Progenitor cell of endocrine pancreas (in vitro differentiated cells): ENCODE results near the gene MAD1L1. TPM values are rescaled to one million over a fixed set of nuclear protein-coding genes. Genes with fewer than 3 reads are reported as not detected.

ENCODE experiments used
- DNase-seq: peaks from one replicate; pipeline ENCODE4 v3.0.0; 2021; ENCODE audit warnings: low spot score; ENCODE audit not compliant: unreplicated experiment
- H3K27ac Mint-ChIP-seq: 2 replicates; pipeline ENCODE4 v1.8.0; 2021; ENCODE audit warnings: mild to moderate bottlenecking, moderate library complexity, mixed read lengths
- H3K27me3 Mint-ChIP-seq: 2 replicates; pipeline ENCODE4 v1.8.0; 2021; ENCODE audit warnings: mixed read lengths
- H3K36me3 Mint-ChIP-seq: 2 replicates; pipeline ENCODE4 v1.8.0; 2022; ENCODE audit warnings: mixed read lengths; ENCODE audit not compliant: insufficient read depth
- H3K4me1 Mint-ChIP-seq: 2 replicates; pipeline ENCODE4 v1.8.0; 2021; ENCODE audit warnings: low read depth, mixed read lengths
- H3K4me3 Mint-ChIP-seq: 2 replicates; pipeline ENCODE4 v1.8.0; 2021; ENCODE audit warnings: low read depth, mild to moderate bottlenecking, moderate library complexity, mixed read lengths
- H3K9me3 Mint-ChIP-seq: 2 replicates; pipeline ENCODE4 v1.8.0; 2021; ENCODE audit warnings: low read depth, mixed read lengths
- CTCF ChIP-seq: fragments of 200-600 bp; sonication (generic); IDR thresholded peaks from one replicate; pipeline ENCODE4 v1.5.0; 2021; ENCODE audit warnings: antibody characterized with exemption, mild to moderate bottlenecking; ENCODE audit not compliant: unreplicated experiment
- total RNA-seq: library from RNA; stranded (reverse); gene quantifications from 2 replicates; pipeline ENCODE4 v1.2.1, GENCODE V29; 2021

The MAD1L1 gene
- total RNA-seq, 1 donor from 2014 or later: 49.8 TPM

DNA sequence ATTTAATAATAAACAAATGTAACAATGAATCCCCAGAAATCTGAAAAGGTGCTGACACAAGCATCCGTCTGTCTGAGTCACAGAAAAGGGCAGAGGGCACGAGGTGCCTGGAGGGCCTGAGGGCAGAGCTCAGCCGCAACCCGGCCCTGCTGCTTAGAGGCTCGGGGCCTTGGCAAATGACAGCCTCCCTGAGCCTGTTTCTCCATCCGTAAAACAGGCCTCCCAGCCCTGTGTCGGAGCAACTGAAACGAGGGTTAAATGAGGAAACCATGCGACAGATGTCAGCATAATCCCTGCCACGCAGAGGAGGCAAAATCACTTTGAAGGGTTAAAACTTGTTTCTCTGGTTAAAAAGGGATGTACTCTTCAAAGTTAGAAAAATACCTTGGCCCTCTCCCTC, 34.2 kb upstream of the MAD1L1 start:
- H3K27ac Mint-ChIP-seq: no peak overlapping the region
- peaks cover 6% of the 10 kb centered on the region for H3K4me1 Mint-ChIP-seq
- TF ChIP-seq CTCF: no peak
- no peak for DNase-seq
- peaks cover 3% of the 10 kb centered on the region for H3K27me3 Mint-ChIP-seq
- H3K4me3 Mint-ChIP-seq: no peak overlapping the region
- no peaks in the 10 kb centered on the region for H3K9me3 Mint-ChIP-seq
- peaks cover 17% of the 10 kb centered on the region for H3K36me3 Mint-ChIP-seq

GRCh38 chr7:2264158-2264557, 31.4 kb upstream of the MAD1L1 start:
- TF ChIP-seq CTCF: no peak
- no peak for DNase-seq
- Mint-ChIP-seq H3K4me1 (peaks cover 2% of the 10 kb centered on the region), H3K36me3 (peaks cover 13% of the 10 kb centered on the region), H3K4me3 (no peak overlapping the region), H3K27me3 (no peaks in the 10 kb centered on the region), H3K27ac (no peak overlapping the region), H3K9me3 (no peaks in the 10 kb centered on the region)

DNA sequence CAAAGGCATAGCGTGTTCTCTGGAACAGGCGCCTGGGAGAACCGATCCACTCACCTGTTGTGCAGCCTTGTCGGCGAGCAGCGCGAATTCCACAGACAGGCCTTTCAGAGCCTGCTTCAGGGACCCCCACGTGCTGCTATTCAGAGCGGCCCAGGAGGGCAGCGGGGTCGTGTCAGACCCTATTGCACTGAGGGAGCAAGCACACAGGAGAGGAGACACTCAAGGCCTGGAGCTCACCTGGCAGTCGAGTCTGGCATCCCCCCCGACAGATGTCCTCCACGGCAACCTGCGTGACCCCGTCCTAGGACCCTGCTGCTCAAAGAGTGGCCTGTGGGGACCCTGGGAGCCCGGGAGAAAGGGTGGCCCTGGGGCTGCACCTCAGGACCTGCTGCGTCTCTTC, 30.4 kb upstream of the MAD1L1 start:
- DNase-seq: no peak
- no peak overlapping the region for H3K4me3 Mint-ChIP-seq
- H3K27me3 Mint-ChIP-seq: no peaks in the 10 kb centered on the region
- H3K27ac Mint-ChIP-seq: no peak overlapping the region
- no peaks in the 10 kb centered on the region for H3K9me3 Mint-ChIP-seq
- no peak for TF ChIP-seq CTCF
- H3K4me1 Mint-ChIP-seq: no peaks in the 10 kb centered on the region
- H3K36me3 Mint-ChIP-seq: peaks cover 11% of the 10 kb centered on the region

GRCh38 chr7:2261611-2262010, 28.9 kb upstream of the MAD1L1 start:
- no peaks in the 10 kb centered on the region for H3K9me3 Mint-ChIP-seq
- DNase-seq: no peak
- no peaks in the 10 kb centered on the region for H3K27me3 Mint-ChIP-seq
- no peak overlapping the region for H3K27ac Mint-ChIP-seq
- TF ChIP-seq CTCF: no peak
- no peaks in the 10 kb centered on the region for H3K4me1 Mint-ChIP-seq
- no peak overlapping the region for H3K4me3 Mint-ChIP-seq
- peaks cover 8% of the 10 kb centered on the region for H3K36me3 Mint-ChIP-seq

- H3K27me3 Mint-ChIP-seq: no peaks in the 10 kb centered on the region
These were observed 28.1 kb upstream of the MAD1L1 start for GRCh38 chr7:2260820-2261219.

More at GRCh38 chr7:2260820-2261219, 28.1 kb upstream of the MAD1L1 start:
- no peaks in the 10 kb centered on the region for H3K4me1 Mint-ChIP-seq
- no peak overlapping the region for H3K4me3 Mint-ChIP-seq
- H3K9me3 Mint-ChIP-seq: no peaks in the 10 kb centered on the region
- peaks cover 8% of the 10 kb centered on the region for H3K36me3 Mint-ChIP-seq
- no peak overlapping the region for H3K27ac Mint-ChIP-seq
- DNase-seq: no peak
- no peak for TF ChIP-seq CTCF
